HepG2 (cell line): ENCODE data around the gene CPNE1. TPM values are rescaled to one million over a fixed set of nuclear protein-coding genes. Genes with fewer than 3 reads are reported as not detected.

ENCODE experiments used
- CBX5 ChIP-seq: sonication (generic); formaldehyde crosslinking; IDR thresholded peaks from 2 replicates; pipeline ENCODE4 v1.4.0; 2020; ENCODE audit warnings: missing genetic modification reagents, borderline replicate concordance
- CHD4 ChIP-seq: fragments of 200-600 bp; sonication (generic); IDR thresholded peaks from 2 replicates; pipeline ENCODE4 v1.7.0; 2017; ENCODE audit warnings: mild to moderate bottlenecking, low read length, borderline replicate concordance
- CREB1 ChIP-seq, 2 experiments: fragments of 450-650 bp in 1 of 2; IDR thresholded peaks; 2 replicates each; pipeline ENCODE4 v1.6.1; 2016 to 2017; ENCODE audit warnings: control low read depth in 1 of 2, mild to moderate bottlenecking in 1 of 2, missing compliant biosample characterization in 1 of 2, missing genetic modification characterization in 1 of 2
- DNMT3B ChIP-seq: conservative IDR thresholded peaks from 2 replicates; pipeline ENCODE4 v1.6.1; 2016; ENCODE audit warnings: missing biosample characterization, control low read depth
- IKZF4 ChIP-seq: sonication (generic); formaldehyde crosslinking; IDR thresholded peaks from 2 replicates; pipeline ENCODE4 v1.5.1; 2020; ENCODE audit warnings: borderline replicate concordance, mild to moderate bottlenecking, low read depth, missing genetic modification reagents; ENCODE audit errors: not compliant biosample characterization
- KDM3A ChIP-seq: IDR thresholded peaks from 2 replicates; pipeline ENCODE4 v1.6.1; 2018; ENCODE audit warnings: low read depth, missing compliant biosample characterization
- NCOA1 ChIP-seq: sonication (generic); formaldehyde crosslinking; IDR thresholded peaks from 2 replicates; pipeline ENCODE4 v1.9.0; 2021; ENCODE audit warnings: missing genetic modification reagents
- POLR2G ChIP-seq: fragments of 200-400 bp; formaldehyde crosslinking; IDR thresholded peaks from 2 replicates; pipeline ENCODE4 v1.6.1; 2018; ENCODE audit warnings: mild to moderate bottlenecking, low read depth, low read length, moderate library complexity
- REPIN1 ChIP-seq: sonication (generic); formaldehyde crosslinking; IDR thresholded peaks from 2 replicates; pipeline ENCODE4 v1.8.0; 2022; ENCODE audit warnings: missing genetic modification reagents, low read depth, mild to moderate bottlenecking, borderline replicate concordance
- SUZ12 ChIP-seq: fragments of 150-350 bp; IDR thresholded peaks from 2 replicates; pipeline ENCODE4 v1.6.1; 2014; ENCODE audit warnings: low read depth, low read length
- ZFX ChIP-seq: sonication (generic); formaldehyde crosslinking; IDR thresholded peaks from 2 replicates; pipeline ENCODE4 v1.4.0; 2020; ENCODE audit warnings: mild to moderate bottlenecking, low read depth, missing genetic modification reagents, moderate library complexity
- ZNF709 ChIP-seq: sonication (generic); formaldehyde crosslinking; IDR thresholded peaks from 2 replicates; pipeline ENCODE4 v1.5.0; 2020; ENCODE audit warnings: mild to moderate bottlenecking, missing genetic modification reagents
- ZNF766 ChIP-seq: sonication (generic); formaldehyde crosslinking; IDR thresholded peaks from 2 replicates; pipeline ENCODE4 v1.5.0; 2020; ENCODE audit warnings: missing genetic modification reagents, borderline replicate concordance
- polyA plus RNA-seq, 8 experiments: library from polyadenylated mRNA; depleted of rRNA in 3 of 8; stranded (reverse) in 7 of 8; unstranded in 1 of 8; fragments of >200 nt; fragmentation: Illumina TruSeq in 4 of 8; extraction: Trizol in 4 of 8; gene quantifications; 2 replicates each; pipeline versions ENCODE4 v1.2.1 to v1.2.3, GENCODE V29; 2011 to 2016; ENCODE audit warnings: low read depth in 4 of 8, missing spikeins in 1 of 8, mixed read lengths in 1 of 8; ENCODE audit not compliant: insufficient read depth in 1 of 8
- total RNA-seq, 5 experiments: library from RNA; depleted of rRNA; stranded (reverse); fragments of >200 nt; fragmentation: Illumina TruSeq; extraction: Trizol; gene quantifications; 2 replicates each; pipeline ENCODE4 v1.2.3, GENCODE V29; 2016; ENCODE audit warnings: low read depth in 1 of 5
- TF ChIP-seq, protein P1 (sequence below): sonication (generic); formaldehyde crosslinking; IDR thresholded peaks from 2 replicates; pipeline ENCODE4 v1.5.0; 2020; ENCODE audit warnings: missing genetic modification reagents
- TF ChIP-seq, protein P2 (sequence below): sonication (generic); formaldehyde crosslinking; conservative IDR thresholded peaks from 2 replicates; pipeline ENCODE4 v1.8.0; 2022; ENCODE audit warnings: mild to moderate bottlenecking, moderate library complexity, missing genetic modification reagents
- TF ChIP-seq, protein P3 (sequence below): sonication (generic); formaldehyde crosslinking; IDR thresholded peaks from 2 replicates; pipeline ENCODE4 v1.8.1; 2023; ENCODE audit warnings: mild to moderate bottlenecking, inconsistent platforms, moderate library complexity, missing genetic modification reagents, borderline replicate concordance
- TF ChIP-seq, protein P4 (sequence below): conservative IDR thresholded peaks from 2 replicates; pipeline ENCODE4 v1.6.1; 2018; ENCODE audit warnings: missing genetic modification reagents
- TF ChIP-seq, protein P5 (sequence below): sonication (generic); formaldehyde crosslinking; IDR thresholded peaks from 2 replicates; pipeline ENCODE4 v1.4.0; 2020; ENCODE audit warnings: mild to moderate bottlenecking, missing genetic modification reagents

Gene CPNE1
- total and polyA plus RNA-seq, 2 of the 13 experiments (the other 11 are each of a cell fraction or from before 2014, with no cell fraction given): 408 to 431 TPM

DNA sequence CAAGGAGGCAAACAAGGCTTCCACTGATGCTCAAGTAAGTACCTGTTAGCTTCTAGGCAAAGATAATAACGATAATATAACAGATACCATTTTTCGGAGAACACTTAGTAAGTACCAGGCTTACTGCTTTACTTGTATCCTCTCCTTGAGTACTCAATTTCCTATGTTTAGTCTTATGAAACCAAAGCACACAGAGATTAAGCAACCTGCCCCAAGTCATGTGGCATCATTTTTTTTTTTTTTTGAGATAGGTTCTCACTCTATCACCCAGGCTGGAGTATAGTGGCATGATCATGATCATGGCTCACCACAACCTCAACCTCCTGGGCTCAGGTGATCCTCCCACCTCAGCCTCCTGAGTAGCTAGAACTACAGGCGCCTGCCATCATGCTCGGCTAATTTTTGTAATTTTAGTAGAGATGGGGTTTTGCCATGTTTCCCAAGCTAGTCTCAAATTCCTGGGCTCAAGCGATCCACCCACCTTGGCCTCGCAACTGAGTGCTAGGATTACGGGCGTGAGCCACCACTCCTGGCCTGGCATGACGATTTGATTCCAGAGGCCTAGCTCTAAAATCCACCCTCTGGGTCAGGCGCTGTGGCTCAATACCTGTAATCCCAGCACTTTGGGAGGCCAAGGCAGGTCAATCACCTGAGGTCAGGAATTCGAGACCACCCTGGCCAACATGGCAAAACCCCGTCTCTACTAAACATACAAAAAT lies 35.1 kb downstream of the CPNE1 start (continued):
- TF ChIP-seq ZFX (no peak), IKZF4 (CRISPR knock-in tag) (no peak), DNMT3B (CRISPR knock-in tag) (no peak), SUZ12 (no peak), ZNF709 (no peak), CREB1 (IDR thresholded peaks at IDR 0.05) (no peak), CREB1 (CRISPR knock-in tag; IDR thresholded peaks at IDR 0.05) (no peak), NCOA1 (CRISPR knock-in tag) (no peak), ZNF766 (no peak), KDM3A (CRISPR knock-in tag) (no peak), POLR2G (0 out of 2 replicates have a peak, but pooled peaks have one; percentile 29), CHD4 (no peak), REPIN1 (CRISPR knock-in tag) (0 out of 2 replicates have a peak, but pooled peaks have one; percentile 2), CBX5 (CRISPR knock-in tag) (no peak)
- TF ChIP-seq, protein P1, sequence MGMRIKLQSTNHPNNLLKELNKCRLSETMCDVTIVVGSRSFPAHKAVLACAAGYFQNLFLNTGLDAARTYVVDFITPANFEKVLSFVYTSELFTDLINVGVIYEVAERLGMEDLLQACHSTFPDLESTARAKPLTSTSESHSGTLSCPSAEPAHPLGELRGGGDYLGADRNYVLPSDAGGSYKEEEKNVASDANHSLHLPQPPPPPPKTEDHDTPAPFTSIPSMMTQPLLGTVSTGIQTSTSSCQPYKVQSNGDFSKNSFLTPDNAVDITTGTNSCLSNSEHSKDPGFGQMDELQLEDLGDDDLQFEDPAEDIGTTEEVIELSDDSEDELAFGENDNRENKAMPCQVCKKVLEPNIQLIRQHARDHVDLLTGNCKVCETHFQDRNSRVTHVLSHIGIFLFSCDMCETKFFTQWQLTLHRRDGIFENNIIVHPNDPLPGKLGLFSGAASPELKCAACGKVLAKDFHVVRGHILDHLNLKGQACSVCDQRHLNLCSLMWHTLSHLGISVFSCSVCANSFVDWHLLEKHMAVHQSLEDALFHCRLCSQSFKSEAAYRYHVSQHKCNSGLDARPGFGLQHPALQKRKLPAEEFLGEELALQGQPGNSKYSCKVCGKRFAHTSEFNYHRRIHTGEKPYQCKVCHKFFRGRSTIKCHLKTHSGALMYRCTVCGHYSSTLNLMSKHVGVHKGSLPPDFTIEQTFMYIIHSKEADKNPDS (CRISPR knock-in tag): no peak
- TF ChIP-seq, protein P2, sequence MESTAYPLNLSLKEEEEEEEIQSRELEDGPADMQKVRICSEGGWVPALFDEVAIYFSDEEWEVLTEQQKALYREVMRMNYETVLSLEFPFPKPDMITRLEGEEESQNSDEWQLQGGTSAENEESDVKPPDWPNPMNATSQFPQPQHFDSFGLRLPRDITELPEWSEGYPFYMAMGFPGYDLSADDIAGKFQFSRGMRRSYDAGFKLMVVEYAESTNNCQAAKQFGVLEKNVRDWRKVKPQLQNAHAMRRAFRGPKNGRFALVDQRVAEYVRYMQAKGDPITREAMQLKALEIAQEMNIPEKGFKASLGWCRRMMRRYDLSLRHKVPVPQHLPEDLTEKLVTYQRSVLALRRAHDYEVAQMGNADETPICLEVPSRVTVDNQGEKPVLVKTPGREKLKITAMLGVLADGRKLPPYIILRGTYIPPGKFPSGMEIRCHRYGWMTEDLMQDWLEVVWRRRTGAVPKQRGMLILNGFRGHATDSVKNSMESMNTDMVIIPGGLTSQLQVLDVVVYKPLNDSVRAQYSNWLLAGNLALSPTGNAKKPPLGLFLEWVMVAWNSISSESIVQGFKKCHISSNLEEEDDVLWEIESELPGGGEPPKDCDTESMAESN (CRISPR knock-in tag): no peak
- TF ChIP-seq, protein P3, sequence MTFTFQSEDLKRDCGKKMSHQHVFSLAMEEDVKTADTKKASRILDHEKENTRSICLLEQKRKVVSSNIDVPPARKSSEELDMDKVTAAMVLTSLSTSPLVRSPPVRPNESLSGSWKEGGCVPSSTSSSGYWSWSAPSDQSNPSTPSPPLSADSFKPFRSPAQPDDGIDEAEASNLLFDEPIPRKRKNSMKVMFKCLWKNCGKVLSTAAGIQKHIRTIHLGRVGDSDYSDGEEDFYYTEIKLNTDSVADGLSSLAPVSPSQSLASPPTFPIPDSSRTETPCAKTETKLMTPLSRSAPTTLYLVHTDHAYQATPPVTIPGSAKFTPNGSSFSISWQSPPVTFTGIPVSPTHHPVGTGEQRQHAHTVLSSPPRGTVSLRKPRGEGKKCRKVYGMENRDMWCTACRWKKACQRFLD (CRISPR knock-in tag): no peak
- TF ChIP-seq, protein P4, sequence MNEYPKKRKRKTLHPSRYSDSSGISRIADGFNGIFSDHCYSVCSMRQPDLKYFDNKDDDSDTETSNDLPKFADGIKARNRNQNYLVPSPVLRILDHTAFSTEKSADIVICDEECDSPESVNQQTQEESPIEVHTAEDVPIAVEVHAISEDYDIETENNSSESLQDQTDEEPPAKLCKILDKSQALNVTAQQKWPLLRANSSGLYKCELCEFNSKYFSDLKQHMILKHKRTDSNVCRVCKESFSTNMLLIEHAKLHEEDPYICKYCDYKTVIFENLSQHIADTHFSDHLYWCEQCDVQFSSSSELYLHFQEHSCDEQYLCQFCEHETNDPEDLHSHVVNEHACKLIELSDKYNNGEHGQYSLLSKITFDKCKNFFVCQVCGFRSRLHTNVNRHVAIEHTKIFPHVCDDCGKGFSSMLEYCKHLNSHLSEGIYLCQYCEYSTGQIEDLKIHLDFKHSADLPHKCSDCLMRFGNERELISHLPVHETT (CRISPR knock-in tag): no peak
- TF ChIP-seq, protein P5, sequence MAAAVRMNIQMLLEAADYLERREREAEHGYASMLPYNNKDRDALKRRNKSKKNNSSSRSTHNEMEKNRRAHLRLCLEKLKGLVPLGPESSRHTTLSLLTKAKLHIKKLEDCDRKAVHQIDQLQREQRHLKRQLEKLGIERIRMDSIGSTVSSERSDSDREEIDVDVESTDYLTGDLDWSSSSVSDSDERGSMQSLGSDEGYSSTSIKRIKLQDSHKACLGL: no peak
